Mesothelial cell of epicardium (in vitro differentiated cells): Measurements from ENCODE around the gene CFAP73. TPM values are rescaled to one million over a fixed set of nuclear protein-coding genes. Genes with fewer than 3 reads are reported as not detected.

Experiments used
- DNase-seq, 2 experiments: peaks; one replicate each; pipeline ENCODE4 v3.0.0; 2021; ENCODE audit warnings: low spot score in 2 of 2; ENCODE audit not compliant: unreplicated experiment in 2 of 2
- H3K27ac Mint-ChIP-seq: 2 replicates; pipeline ENCODE4 v1.8.0; 2021; ENCODE audit warnings: mixed read lengths
- H3K27me3 Mint-ChIP-seq: 2 replicates; pipeline ENCODE4 v1.8.0; 2021; ENCODE audit warnings: low read depth, mixed read lengths
- H3K36me3 Mint-ChIP-seq: 2 replicates; pipeline ENCODE4 v1.8.0; 2021; ENCODE audit warnings: mixed read lengths
- H3K4me1 Mint-ChIP-seq: 2 replicates; pipeline ENCODE4 v1.8.0; 2021; ENCODE audit warnings: mixed read lengths
- H3K4me3 Mint-ChIP-seq: 2 replicates; pipeline ENCODE4 v1.8.0; 2021; ENCODE audit warnings: mild to moderate bottlenecking, moderate library complexity, mixed read lengths
- H3K9me3 Mint-ChIP-seq: 2 replicates; pipeline ENCODE4 v1.8.0; 2021; ENCODE audit warnings: mixed read lengths
- total RNA-seq: library from RNA; stranded (reverse); gene quantifications from 3 replicates; pipeline ENCODE4 v1.2.1, GENCODE V29; 2021
- TF ChIP-seq, protein P1 (sequence below): fragments of 200-600 bp; sonication (generic); IDR thresholded peaks from one replicate; pipeline ENCODE4 v1.5.0; 2021; ENCODE audit warnings: antibody characterized with exemption; ENCODE audit not compliant: unreplicated experiment

The CFAP73 gene
- total RNA-seq, 1 donor from 2014 or later = not detected

DNA sequence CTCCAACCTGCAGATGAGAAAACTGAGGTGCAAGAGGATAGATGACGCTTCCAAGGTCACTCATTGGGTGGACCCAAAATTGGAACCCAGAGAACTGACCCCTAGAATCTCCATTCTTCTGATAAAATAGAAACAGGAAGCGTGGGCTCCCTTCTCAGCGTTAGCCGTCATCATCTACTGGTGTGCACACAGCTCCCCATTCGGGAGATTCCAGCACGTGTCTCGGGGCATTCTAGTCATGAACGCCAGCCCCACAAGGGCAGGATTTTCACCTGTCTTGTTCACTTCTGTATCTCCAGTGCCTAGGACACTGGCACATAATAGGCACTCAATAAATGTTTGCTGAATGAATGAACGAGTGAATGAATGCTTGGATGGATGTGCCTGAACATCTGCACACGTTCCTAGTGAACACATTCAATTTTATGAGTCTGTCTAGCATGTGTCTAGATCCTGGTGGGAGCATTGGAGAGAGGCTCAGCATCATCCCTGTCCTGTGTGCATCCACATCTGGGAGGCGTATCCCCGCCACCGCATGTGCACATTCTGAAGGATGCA, 44.5 kb upstream of the CFAP73 start:
- Mint-ChIP-seq H3K36me3 (no peaks in the 10 kb centered on the region), H3K4me1 (no peaks in the 10 kb centered on the region), H3K27me3 (peaks cover 49% of the 10 kb centered on the region), H3K9me3 (no peaks in the 10 kb centered on the region), H3K27ac (no peak overlapping the region), H3K4me3 (no peak overlapping the region)
- TF ChIP-seq, protein P1, sequence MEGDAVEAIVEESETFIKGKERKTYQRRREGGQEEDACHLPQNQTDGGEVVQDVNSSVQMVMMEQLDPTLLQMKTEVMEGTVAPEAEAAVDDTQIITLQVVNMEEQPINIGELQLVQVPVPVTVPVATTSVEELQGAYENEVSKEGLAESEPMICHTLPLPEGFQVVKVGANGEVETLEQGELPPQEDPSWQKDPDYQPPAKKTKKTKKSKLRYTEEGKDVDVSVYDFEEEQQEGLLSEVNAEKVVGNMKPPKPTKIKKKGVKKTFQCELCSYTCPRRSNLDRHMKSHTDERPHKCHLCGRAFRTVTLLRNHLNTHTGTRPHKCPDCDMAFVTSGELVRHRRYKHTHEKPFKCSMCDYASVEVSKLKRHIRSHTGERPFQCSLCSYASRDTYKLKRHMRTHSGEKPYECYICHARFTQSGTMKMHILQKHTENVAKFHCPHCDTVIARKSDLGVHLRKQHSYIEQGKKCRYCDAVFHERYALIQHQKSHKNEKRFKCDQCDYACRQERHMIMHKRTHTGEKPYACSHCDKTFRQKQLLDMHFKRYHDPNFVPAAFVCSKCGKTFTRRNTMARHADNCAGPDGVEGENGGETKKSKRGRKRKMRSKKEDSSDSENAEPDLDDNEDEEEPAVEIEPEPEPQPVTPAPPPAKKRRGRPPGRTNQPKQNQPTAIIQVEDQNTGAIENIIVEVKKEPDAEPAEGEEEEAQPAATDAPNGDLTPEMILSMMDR = no peak
- no peak for DNase-seq

- Mint-ChIP-seq H3K27ac (no peak overlapping the region), H3K4me1 (no peaks in the 10 kb centered on the region)
- DNase-seq = no peak
Measured at GRCh38 chr12:113105606-113106271, 43.8 kb upstream of the CFAP73 start.

DNA sequence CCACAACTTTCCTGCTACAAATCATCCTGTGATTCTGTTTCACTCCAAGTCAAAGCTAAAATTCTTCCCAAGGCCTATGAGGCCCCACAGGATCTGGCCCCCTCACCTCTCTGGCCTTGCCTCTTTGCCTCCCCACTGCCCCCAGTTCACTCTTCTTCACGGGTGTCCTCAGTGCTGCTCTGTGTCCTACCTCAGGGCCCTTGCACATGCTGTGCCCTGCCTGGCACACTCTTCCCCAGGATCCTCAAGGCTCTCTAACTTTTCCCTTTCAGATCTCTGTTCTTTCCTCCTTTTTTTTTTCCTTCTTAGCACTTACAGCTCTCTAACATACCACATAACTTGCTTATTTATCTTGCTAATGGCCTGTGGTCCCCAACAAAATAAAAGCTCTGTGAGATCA, 43.2 kb upstream of the CFAP73 start:
- no peaks in the 10 kb centered on the region for H3K4me1 Mint-ChIP-seq
- no peaks in the 10 kb centered on the region for H3K36me3 Mint-ChIP-seq
- DNase-seq = no peak
- H3K4me3 Mint-ChIP-seq = no peak overlapping the region
- no peak overlapping the region for H3K27ac Mint-ChIP-seq
- H3K9me3 Mint-ChIP-seq = no peaks in the 10 kb centered on the region
- TF ChIP-seq, protein P1 = no peak
- H3K27me3 Mint-ChIP-seq = peaks cover 59% of the 10 kb centered on the region

More at GRCh38 chr12:113105606-113106271, 43.8 kb upstream of the CFAP73 start:
- Mint-ChIP-seq H3K4me3 (no peak overlapping the region), H3K27me3 (peaks cover 54% of the 10 kb centered on the region), H3K36me3 (no peaks in the 10 kb centered on the region), H3K9me3 (no peaks in the 10 kb centered on the region)
- TF ChIP-seq, protein P1 = no peak

DNA sequence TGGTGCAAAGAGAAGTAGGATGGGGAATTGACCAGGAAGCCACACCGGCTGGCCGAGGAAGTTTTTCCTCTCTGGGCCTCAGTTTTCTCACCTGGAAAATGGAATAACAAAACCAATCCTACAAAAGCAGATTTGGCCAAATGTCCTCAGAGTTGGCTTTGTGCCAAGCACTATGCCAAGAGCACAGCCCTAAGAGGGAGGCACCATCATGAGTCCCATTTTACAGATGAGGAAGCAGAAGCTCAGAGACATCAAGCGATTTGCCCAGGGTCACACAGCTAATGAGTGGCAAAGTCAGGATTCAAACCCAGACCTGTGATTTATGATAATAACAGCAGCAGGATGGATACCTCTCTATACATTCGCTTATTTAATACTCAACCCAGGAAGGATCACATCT, 41.2 kb upstream of the CFAP73 start:
- no peak for DNase-seq
- no peak overlapping the region for H3K27ac Mint-ChIP-seq
- H3K4me1 Mint-ChIP-seq = no peaks in the 10 kb centered on the region
- H3K27me3 Mint-ChIP-seq = peaks cover 61% of the 10 kb centered on the region
- H3K36me3 Mint-ChIP-seq = no peaks in the 10 kb centered on the region
- no peak overlapping the region for H3K4me3 Mint-ChIP-seq
- no peaks in the 10 kb centered on the region for H3K9me3 Mint-ChIP-seq
- TF ChIP-seq, protein P1 = no peak

GRCh38 chr12:113109360-113109759, 40.2 kb upstream of the CFAP73 start:
- H3K9me3 Mint-ChIP-seq = no peaks in the 10 kb centered on the region
- H3K27me3 Mint-ChIP-seq = peaks cover 54% of the 10 kb centered on the region
- no peak overlapping the region for H3K27ac Mint-ChIP-seq
- H3K4me1 Mint-ChIP-seq = no peaks in the 10 kb centered on the region
- TF ChIP-seq, protein P1 = no peak
- no peaks in the 10 kb centered on the region for H3K36me3 Mint-ChIP-seq
- no peak for DNase-seq
- H3K4me3 Mint-ChIP-seq = no peak overlapping the region
